ENCODE results near the gene SLC6A12.

Gene SLC6A12

GRCh38 chr12:185576-185955 lies 28.4 kb downstream of the SLC6A12 start:
- Histone ChIP-seq H3K4me3 (replicated peaks; ENCODE audit: insufficient read depth, low read length) (no peak overlapping the region), H3K27me3 (ENCODE audit: insufficient read depth, poor library complexity, severe bottlenecking) (no peaks in the 10 kb centered on the region), H3K27ac (replicated peaks) (no peak overlapping the region)
- TF ChIP-seq SPI1 (IDR thresholded peaks at IDR 0.05; ENCODE audit: borderline replicate concordance, low read depth) (no peak), GABPA (IDR thresholded peaks at IDR 0.05; ENCODE audit: low read depth) (no peak), POLR2AphosphoS5 (IDR thresholded peaks at IDR 0.05; ENCODE audit: low read depth) (no peak)
- TF ChIP-seq, protein P1, sequence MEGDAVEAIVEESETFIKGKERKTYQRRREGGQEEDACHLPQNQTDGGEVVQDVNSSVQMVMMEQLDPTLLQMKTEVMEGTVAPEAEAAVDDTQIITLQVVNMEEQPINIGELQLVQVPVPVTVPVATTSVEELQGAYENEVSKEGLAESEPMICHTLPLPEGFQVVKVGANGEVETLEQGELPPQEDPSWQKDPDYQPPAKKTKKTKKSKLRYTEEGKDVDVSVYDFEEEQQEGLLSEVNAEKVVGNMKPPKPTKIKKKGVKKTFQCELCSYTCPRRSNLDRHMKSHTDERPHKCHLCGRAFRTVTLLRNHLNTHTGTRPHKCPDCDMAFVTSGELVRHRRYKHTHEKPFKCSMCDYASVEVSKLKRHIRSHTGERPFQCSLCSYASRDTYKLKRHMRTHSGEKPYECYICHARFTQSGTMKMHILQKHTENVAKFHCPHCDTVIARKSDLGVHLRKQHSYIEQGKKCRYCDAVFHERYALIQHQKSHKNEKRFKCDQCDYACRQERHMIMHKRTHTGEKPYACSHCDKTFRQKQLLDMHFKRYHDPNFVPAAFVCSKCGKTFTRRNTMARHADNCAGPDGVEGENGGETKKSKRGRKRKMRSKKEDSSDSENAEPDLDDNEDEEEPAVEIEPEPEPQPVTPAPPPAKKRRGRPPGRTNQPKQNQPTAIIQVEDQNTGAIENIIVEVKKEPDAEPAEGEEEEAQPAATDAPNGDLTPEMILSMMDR (IDR thresholded peaks at IDR 0.05; ENCODE audit: insufficient read depth, low read length) = no peak
- TF ChIP-seq, protein P2, sequence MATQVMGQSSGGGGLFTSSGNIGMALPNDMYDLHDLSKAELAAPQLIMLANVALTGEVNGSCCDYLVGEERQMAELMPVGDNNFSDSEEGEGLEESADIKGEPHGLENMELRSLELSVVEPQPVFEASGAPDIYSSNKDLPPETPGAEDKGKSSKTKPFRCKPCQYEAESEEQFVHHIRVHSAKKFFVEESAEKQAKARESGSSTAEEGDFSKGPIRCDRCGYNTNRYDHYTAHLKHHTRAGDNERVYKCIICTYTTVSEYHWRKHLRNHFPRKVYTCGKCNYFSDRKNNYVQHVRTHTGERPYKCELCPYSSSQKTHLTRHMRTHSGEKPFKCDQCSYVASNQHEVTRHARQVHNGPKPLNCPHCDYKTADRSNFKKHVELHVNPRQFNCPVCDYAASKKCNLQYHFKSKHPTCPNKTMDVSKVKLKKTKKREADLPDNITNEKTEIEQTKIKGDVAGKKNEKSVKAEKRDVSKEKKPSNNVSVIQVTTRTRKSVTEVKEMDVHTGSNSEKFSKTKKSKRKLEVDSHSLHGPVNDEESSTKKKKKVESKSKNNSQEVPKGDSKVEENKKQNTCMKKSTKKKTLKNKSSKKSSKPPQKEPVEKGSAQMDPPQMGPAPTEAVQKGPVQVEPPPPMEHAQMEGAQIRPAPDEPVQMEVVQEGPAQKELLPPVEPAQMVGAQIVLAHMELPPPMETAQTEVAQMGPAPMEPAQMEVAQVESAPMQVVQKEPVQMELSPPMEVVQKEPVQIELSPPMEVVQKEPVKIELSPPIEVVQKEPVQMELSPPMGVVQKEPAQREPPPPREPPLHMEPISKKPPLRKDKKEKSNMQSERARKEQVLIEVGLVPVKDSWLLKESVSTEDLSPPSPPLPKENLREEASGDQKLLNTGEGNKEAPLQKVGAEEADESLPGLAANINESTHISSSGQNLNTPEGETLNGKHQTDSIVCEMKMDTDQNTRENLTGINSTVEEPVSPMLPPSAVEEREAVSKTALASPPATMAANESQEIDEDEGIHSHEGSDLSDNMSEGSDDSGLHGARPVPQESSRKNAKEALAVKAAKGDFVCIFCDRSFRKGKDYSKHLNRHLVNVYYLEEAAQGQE (IDR thresholded peaks at IDR 0.05; ENCODE audit: insufficient replicate concordance, low read depth) = no peak
- DNase-seq (ENCODE audit: low read depth in 1 of 2, low spot score in 1 of 2) = no peak

DNA sequence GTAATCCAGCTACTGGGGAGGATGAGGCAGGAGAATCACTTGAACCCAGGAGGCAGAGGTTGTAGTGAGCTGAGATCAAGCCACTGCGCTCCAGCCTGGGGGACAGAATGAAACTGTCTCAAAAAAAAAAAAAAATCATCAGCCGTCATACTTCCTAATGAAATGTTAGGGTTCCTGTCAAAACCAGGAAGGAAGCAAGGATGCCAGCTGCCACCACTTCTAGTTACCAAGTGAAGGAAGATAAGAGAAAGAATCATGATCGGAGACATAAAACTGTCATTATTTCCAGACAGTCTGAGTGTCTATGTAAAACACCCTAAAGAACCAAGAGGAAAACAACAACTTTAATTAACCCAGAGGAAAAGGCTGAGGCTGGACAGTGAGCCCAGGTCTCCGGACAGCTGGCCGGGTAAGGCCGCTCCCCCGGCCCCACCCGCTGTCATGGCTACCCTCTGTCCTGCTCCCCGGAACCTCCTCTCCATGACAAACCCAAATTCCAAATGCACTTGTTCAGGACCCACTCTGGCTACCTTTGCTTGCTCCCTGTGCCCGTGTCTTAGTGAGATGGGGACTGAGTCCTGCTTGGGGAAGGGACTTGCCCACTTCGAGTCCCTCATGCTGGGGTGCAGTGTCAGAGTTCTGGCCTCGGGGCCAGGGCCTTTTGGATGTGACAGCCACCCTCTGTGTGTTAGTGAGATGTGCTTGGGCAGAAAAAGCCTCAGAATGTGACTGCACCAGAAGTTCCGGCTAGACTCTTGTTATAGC lies 29.0 kb downstream of the SLC6A12 start:
- no peaks in the 10 kb centered on the region for H3K27me3 ChIP-seq (ENCODE audit: insufficient read depth, poor library complexity, severe bottlenecking)
- no peak for TF ChIP-seq POLR2AphosphoS5 (IDR thresholded peaks at IDR 0.05; ENCODE audit: low read depth)
- TF ChIP-seq, protein P2 (IDR thresholded peaks at IDR 0.05; ENCODE audit: insufficient replicate concordance, low read depth) = no peak
- no peak for TF ChIP-seq GABPA (IDR thresholded peaks at IDR 0.05; ENCODE audit: low read depth)
- no peak for TF ChIP-seq SPI1 (IDR thresholded peaks at IDR 0.05; ENCODE audit: borderline replicate concordance, low read depth)
- H3K27ac ChIP-seq (replicated peaks) = no peak overlapping the region
- no peak for DNase-seq (ENCODE audit: low read depth in 1 of 2, low spot score in 1 of 2)
- no peak overlapping the region for H3K4me3 ChIP-seq (replicated peaks; ENCODE audit: insufficient read depth, low read length)

DNA sequence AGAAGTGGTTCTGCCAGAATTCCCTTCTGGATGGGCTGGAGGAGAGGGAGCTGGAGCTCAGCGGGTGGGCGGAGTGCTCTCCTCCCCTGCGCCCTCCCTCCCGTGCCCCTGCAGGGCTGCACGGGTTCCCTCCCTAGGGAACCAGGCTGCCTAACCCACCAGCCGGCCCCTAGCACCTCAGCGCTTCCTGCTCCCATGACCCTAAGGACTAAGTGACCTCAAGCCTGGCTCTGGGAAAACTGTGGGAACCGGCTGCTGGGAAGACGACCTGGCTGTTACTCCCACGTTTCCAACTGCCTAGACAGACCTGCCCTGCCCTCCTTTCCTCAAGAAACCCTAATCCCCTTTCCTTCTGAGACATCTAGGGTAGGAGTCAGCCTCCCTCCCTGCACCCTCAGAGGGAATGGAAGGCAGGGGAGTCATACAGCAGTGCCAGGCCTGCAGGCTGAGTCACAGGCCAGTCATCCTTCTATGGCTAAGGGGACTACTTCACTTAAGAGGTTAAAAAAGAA lies 31.5 kb downstream of the SLC6A12 start:
- no peak overlapping the region for H3K27ac ChIP-seq (replicated peaks)
- no peaks in the 10 kb centered on the region for H3K27me3 ChIP-seq (ENCODE audit: insufficient read depth, poor library complexity, severe bottlenecking)
- TF ChIP-seq, protein P1 (IDR thresholded peaks at IDR 0.05; ENCODE audit: insufficient read depth, low read length) = no peak
- no peak for TF ChIP-seq POLR2AphosphoS5 (IDR thresholded peaks at IDR 0.05; ENCODE audit: low read depth)
- no peak for TF ChIP-seq GABPA (IDR thresholded peaks at IDR 0.05; ENCODE audit: low read depth)
- no peak for TF ChIP-seq SPI1 (IDR thresholded peaks at IDR 0.05; ENCODE audit: borderline replicate concordance, low read depth)
- TF ChIP-seq, protein P2 (IDR thresholded peaks at IDR 0.05; ENCODE audit: insufficient replicate concordance, low read depth) = no peak
- DNase-seq (ENCODE audit: low read depth in 1 of 2, low spot score in 1 of 2) = no peak
- H3K4me3 ChIP-seq (replicated peaks; ENCODE audit: insufficient read depth, low read length) = no peak overlapping the region

Data from HL-60 (cell line).